ENCODE results near the gene KSR1. TPM values are rescaled to one million over a fixed set of nuclear protein-coding genes. Genes with fewer than 3 reads are reported as not detected.

KSR1 gene
- total RNA-seq, 4 donors from 2014 or later: 21.9 to 34.1 (median 29.0) TPM

DNA sequence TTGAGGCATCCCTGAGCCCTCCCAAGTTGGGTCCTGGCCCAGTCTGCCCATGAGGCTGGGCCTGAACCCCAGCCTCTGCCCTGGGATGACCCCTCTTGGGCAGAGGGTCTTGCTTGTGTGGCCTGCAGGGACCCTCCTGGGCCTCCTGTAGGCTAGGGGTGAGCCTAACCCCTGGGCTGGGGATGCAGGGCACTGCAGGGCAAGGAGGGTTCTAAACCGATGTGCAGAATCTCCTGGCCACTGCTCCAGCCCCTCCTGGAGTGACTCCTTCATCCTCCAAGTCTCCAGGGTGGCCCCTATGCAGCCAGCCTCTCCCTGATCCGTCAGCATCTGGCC lies 212.2 kb downstream of the KSR1 start:
- TF ChIP-seq, protein P1, sequence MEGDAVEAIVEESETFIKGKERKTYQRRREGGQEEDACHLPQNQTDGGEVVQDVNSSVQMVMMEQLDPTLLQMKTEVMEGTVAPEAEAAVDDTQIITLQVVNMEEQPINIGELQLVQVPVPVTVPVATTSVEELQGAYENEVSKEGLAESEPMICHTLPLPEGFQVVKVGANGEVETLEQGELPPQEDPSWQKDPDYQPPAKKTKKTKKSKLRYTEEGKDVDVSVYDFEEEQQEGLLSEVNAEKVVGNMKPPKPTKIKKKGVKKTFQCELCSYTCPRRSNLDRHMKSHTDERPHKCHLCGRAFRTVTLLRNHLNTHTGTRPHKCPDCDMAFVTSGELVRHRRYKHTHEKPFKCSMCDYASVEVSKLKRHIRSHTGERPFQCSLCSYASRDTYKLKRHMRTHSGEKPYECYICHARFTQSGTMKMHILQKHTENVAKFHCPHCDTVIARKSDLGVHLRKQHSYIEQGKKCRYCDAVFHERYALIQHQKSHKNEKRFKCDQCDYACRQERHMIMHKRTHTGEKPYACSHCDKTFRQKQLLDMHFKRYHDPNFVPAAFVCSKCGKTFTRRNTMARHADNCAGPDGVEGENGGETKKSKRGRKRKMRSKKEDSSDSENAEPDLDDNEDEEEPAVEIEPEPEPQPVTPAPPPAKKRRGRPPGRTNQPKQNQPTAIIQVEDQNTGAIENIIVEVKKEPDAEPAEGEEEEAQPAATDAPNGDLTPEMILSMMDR (IDR thresholded peaks at IDR 0.05; ENCODE audit: low read depth): no peak

DNA sequence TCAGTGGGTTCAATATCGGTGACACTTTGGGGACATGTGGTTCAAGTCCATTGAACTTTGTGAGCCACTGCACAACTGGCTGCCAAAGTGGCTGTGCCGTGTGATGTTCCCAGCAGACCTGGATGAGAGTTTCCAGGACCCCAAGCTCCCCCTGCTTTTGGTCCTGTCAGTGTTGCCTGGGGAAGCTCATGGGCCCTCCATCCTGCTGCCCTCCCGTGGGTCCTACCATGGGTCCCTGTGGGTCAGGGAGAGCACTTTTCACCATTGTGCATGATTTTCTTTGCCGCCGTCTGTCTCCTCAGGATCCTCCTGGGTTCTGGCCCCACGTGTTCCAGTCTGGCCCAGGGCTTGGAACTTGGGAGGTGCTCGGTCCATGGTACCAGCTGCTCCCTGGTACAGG lies 212.9 kb downstream of the KSR1 start:
- TF ChIP-seq, protein P1 (IDR thresholded peaks at IDR 0.05; ENCODE audit: low read depth): no peak

DNA sequence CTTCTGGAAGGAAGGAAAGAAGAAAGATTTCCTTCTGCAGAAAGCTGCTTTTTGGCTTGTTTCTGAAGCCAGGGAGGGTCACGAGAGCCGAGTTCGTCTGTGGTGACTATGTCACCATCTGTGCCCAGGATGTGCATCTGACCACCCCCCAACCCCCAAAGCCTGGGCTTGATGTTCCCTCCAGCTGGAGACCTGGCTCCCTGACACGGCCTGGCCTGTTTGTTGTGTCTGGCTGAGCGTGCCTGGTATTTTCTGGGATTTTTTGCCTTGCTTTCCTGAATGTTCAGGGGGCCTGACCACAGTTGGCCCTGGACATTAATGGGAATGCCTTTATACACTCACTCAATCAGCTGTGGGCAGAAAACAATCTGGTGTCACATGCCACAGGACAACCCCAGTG lies 213.6 kb downstream of the KSR1 start:
- TF ChIP-seq, protein P1 (IDR thresholded peaks at IDR 0.05; ENCODE audit: low read depth): no peak

DNA sequence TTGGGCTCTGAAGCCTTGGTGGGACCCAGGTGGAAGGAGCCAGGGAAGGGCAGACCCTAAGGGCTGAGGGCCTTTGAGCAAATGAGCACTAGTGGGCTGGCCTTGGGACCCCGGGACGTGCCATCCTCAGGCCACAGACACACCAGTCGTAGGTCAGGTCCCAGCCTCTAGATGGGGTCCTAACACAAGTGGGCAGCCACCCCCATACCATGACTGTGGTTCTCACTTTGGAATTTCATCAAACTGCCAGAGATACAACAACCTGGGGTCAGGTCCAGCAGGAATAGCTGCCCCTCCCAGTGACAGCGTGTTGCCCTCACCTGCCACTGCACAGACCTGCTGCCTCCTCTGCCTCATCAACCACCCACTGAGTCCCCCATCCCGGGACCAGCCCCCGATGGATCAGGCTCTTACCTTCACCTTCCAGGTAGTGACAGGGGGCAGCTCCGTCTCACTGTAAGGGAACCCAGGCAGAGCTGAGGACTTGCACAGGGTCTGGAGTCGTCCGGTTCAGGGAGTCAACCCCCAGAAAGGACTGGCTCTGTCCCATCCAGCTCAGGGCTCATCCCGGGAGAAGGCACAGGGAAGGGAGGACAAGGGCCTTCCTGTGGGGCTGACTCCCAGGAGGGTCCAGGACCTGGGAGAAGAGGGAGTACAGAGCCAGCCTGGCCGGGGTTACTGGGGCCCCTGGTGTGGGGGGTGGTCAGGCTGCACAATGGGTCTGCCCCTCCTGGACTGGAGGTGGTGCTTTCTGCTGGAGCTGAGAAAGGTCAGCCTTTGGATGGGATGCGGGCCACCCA lies 214.7 kb downstream of the KSR1 start:
- TF ChIP-seq, protein P1 (IDR thresholded peaks at IDR 0.05; ENCODE audit: low read depth): no peak

DNA sequence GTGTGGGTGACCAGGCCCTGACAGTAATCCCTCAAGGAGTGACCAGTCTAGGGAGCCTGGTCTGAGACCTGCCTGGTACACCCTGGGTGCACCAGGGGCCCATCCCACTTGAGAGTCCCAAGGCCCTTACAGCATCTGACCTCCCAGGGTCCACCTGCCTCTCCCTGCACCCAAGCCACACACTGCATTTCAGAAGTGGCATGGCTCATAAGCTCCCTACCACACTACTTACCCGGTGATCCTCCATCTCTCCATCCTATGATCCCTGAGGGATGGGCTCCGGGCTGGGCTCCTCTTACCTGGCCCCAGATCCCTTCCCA lies 215.3 kb downstream of the KSR1 start:
- TF ChIP-seq, protein P1 (IDR thresholded peaks at IDR 0.05; ENCODE audit: low read depth): no peak

DNA sequence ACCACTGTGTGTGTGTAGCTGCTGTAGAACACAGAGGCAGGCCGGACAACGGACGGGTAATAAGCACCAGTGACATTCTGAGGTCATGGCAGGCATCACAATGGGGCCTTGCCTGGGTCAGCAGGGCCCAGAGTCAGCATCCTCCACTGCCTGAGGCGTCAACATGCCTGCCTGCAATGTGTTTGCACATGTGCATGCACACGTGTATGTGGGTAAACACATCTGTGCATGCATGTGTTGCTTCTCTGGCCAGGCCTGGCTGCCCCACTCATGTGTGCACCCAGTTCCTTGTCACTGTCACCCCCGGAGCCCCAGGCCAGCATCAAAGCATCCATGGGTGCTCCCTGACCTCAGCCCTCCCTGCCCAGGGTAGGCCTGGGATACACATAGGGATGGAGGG lies 218.1 kb downstream of the KSR1 start:
- TF ChIP-seq, protein P1 (IDR thresholded peaks at IDR 0.05; ENCODE audit: low read depth): no peak

Small RNA genes within 50 kb of the gene (small RNA-seq; reads per million reads assigned to genes)
- not detected for gene AC015688.5

Other genes starting within 250 kb of the KSR1 start
- 100 to 1,000 TPM; 134 to 187 (median 158) TPM for gene WSB1, start 162.3 kb upstream of the KSR1 start, total RNA-seq
- 100 to 1,000 TPM in 1 of 4 donors, 10 to 100 TPM in 3; 32.6 to 174 (median 57.1) TPM for gene LGALS9, start 174.7 kb downstream of the KSR1 start, total RNA-seq